Neural cell (in vitro differentiated cells): Measurements from ENCODE around the gene AGXT. TPM values are rescaled to one million over a fixed set of nuclear protein-coding genes. Genes with fewer than 3 reads are reported as not detected.

Experiments
- H2AFZ ChIP-seq: fragments of 200-600, 300-800 bp; sonication (generic), shearing (Covaris generic); 2 replicates; pipeline ENCODE4 v1.6.0; 2014; ENCODE audit warnings: low read depth, mild to moderate bottlenecking, antibody characterized with exemption, low read length, moderate library complexity
- H3F3A ChIP-seq: fragments of 200-600 bp; shearing (Covaris generic); 2 replicates; pipeline ENCODE4 v1.6.1; 2016; ENCODE audit warnings: mild to moderate bottlenecking, moderate library complexity, mixed read lengths, antibody characterized with exemption, low read length; ENCODE audit not compliant: insufficient read depth, poor library complexity, severe bottlenecking
- H3K27ac ChIP-seq: fragments of 200-600, 300-800 bp; sonication (generic), shearing (Covaris generic); 2 replicates; pipeline ENCODE4 v1.5.1; 2014; ENCODE audit warnings: mild to moderate bottlenecking, low read length, moderate library complexity
- H3K27me3 ChIP-seq: fragments of 300-800, 200-600 bp; sonication (generic), shearing (Covaris generic); 2 replicates; pipeline ENCODE4 v1.6.0; 2014; ENCODE audit warnings: mild to moderate bottlenecking, low read depth, low read length, moderate library complexity; ENCODE audit not compliant: insufficient read depth
- H3K36me3 ChIP-seq: fragments of 300-800, 200-600 bp; sonication (generic), shearing (Covaris generic); 2 replicates; pipeline ENCODE4 v1.5.1; 2014; ENCODE audit warnings: mild to moderate bottlenecking, antibody characterized with exemption, low read length, moderate library complexity; ENCODE audit not compliant: insufficient read depth
- H3K4me2 ChIP-seq: fragments of 300-800, 200-600 bp; sonication (generic), shearing (Covaris generic); 2 replicates; pipeline ENCODE4 v1.6.0; 2014; ENCODE audit warnings: mild to moderate bottlenecking, low read length
- H3K4me3 ChIP-seq: fragments of 300-800, 200-600 bp; sonication (generic), shearing (Covaris generic); 2 replicates; pipeline ENCODE4 v1.5.1; 2014; ENCODE audit warnings: mild to moderate bottlenecking, low read length, moderate library complexity
- H3K79me2 ChIP-seq: fragments of 200-600 bp; shearing (Covaris generic); replicated peaks from 2 replicates; pipeline ENCODE4 v1.6.0; 2014; ENCODE audit warnings: mild to moderate bottlenecking, low read length, moderate library complexity; ENCODE audit not compliant: insufficient read depth
- H3K9ac ChIP-seq: fragments of 300-800, 200-600 bp; sonication (generic), shearing (Covaris generic); 2 replicates; pipeline ENCODE4 v1.6.1; 2016; ENCODE audit warnings: mild to moderate bottlenecking, low read length, mixed read lengths
- H3K9me2 ChIP-seq: fragments of 200-600 bp; shearing (Covaris generic); 2 replicates; pipeline ENCODE4 v1.6.1; 2016; ENCODE audit warnings: mild to moderate bottlenecking, low read length, mixed read lengths; ENCODE audit not compliant: insufficient read depth
- H3K9me3 ChIP-seq: fragments of 200-600, 300-800 bp; sonication (generic), shearing (Covaris generic); 2 replicates; pipeline ENCODE4 v1.6.1; 2016; ENCODE audit warnings: mild to moderate bottlenecking, mixed run types, low read length, moderate library complexity, mixed read lengths
- H4K20me1 ChIP-seq: fragments of 200-600 bp; shearing (Covaris generic); 2 replicates; pipeline ENCODE4 v1.6.1; 2016; ENCODE audit warnings: mild to moderate bottlenecking, mixed run types; ENCODE audit not compliant: insufficient read depth
- EP300 ChIP-seq: fragments of 450-650 bp; conservative IDR thresholded peaks from 2 replicates; pipeline ENCODE4 v1.6.1; 2014; ENCODE audit warnings: antibody characterized with exemption, mild to moderate bottlenecking, moderate library complexity; ENCODE audit not compliant: poor library complexity, severe bottlenecking
- EZH2 ChIP-seq: fragments of 200-600, 300-800 bp; shearing (Covaris generic), sonication (generic); IDR thresholded peaks from 2 replicates; pipeline ENCODE4 v1.6.1; 2014; ENCODE audit warnings: antibody characterized with exemption, low read length, borderline replicate concordance, mild to moderate bottlenecking; ENCODE audit not compliant: insufficient read depth, poor library complexity, severe bottlenecking
- MXI1 ChIP-seq: fragments of 450-650 bp; conservative IDR thresholded peaks from 2 replicates; pipeline ENCODE4 v1.6.1; 2014; ENCODE audit warnings: antibody characterized with exemption, mild to moderate bottlenecking; ENCODE audit not compliant: poor library complexity, severe bottlenecking
- POLR2AphosphoS5 ChIP-seq: IDR thresholded peaks from 2 replicates; pipeline ENCODE4 v1.6.1; 2012
- RAD21 ChIP-seq: fragments of 450-650 bp; conservative IDR thresholded peaks from 2 replicates; pipeline ENCODE4 v1.6.1; 2014; ENCODE audit warnings: antibody characterized with exemption, mild to moderate bottlenecking, moderate library complexity
- SMC3 ChIP-seq: fragments of 450-650 bp; conservative IDR thresholded peaks from 2 replicates; pipeline ENCODE4 v1.6.1; 2014; ENCODE audit warnings: antibody characterized with exemption, mild to moderate bottlenecking, moderate library complexity; ENCODE audit not compliant: poor library complexity
- TAF1 ChIP-seq: IDR thresholded peaks from 2 replicates; pipeline ENCODE4 v1.6.1; 2012; ENCODE audit warnings: low read depth
- polyA plus RNA-seq: library from polyadenylated mRNA; depleted of rRNA; stranded (reverse); fragments of >200 nt; gene quantifications from 2 replicates; pipeline ENCODE4 v1.2.3, GENCODE V29; 2014
- TF ChIP-seq, protein P1 (sequence below): IDR thresholded peaks from 2 replicates; pipeline ENCODE4 v1.6.1; 2012; ENCODE audit warnings: borderline replicate concordance
- TF ChIP-seq, protein P2 (sequence below): fragments of 450-650 bp; IDR thresholded peaks from 2 replicates; pipeline ENCODE4 v1.5.1; 2014; ENCODE audit warnings: antibody characterized with exemption, mild to moderate bottlenecking, moderate library complexity; ENCODE audit not compliant: poor library complexity, severe bottlenecking

The AGXT gene
- polyA plus RNA-seq, 1 donor from 2014 or later, result not detected

DNA sequence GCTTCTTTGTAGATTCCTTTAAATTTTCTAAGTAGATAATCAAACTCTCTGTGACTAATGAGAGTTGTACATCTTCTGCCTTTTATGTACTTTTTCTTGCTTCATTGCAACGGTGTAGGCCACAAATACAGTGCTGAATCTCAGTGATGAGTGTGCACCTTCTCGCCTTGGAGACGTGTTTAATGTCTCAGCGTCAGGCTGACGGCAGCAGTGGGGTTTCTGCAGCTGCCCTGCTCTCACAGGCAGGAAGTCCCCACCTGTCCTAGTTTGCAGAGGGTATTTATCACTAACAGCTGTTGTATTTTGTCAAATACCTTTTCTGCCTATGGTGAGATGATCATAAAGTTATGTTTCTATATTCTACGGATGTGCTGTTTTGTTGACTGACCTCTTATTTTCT lies 13.3 kb downstream of the AGXT start:
- Histone ChIP-seq H4K20me1 (no peaks in the 10 kb centered on the region), H3F3A (no peaks in the 10 kb centered on the region), H3K9me3 (no peaks in the 10 kb centered on the region), H3K9ac (no peak overlapping the region), H3K27me3 (no peaks in the 10 kb centered on the region), H3K27ac (no peak overlapping the region), H3K9me2 (no peaks in the 10 kb centered on the region), H2AFZ (no peak overlapping the region), H3K4me3 (no peak overlapping the region), H3K4me2 (no peak overlapping the region), H3K79me2 (no peaks in the 10 kb centered on the region), H3K36me3 (no peaks in the 10 kb centered on the region)
- TF ChIP-seq EP300, result no peak
- no peak for TF ChIP-seq SMC3

DNA sequence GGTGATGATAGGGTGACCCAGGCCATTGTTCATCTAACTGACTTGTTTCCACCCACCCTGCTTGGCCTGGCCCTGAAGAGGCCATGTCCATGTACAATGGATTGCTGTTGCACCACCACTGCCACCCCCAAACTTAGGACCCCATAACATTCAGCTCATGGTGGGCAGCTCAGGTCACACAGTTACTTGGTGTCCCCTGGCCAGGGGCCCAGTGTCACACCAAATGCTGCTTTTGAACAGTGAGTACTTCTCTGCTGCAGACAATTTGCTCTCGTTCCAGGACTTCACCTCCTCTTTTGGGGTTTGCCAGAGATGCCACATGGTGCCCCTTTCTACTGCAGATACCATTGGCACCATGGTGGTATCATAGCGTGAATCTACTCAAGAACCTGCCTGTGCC lies 15.6 kb downstream of the AGXT start:
- H3K4me3 ChIP-seq, result no peak overlapping the region
- no peaks in the 10 kb centered on the region for H3K27me3 ChIP-seq
- H3F3A ChIP-seq, result no peaks in the 10 kb centered on the region
- no peaks in the 10 kb centered on the region for H3K9me2 ChIP-seq
- H4K20me1 ChIP-seq, result no peaks in the 10 kb centered on the region
- H3K9ac ChIP-seq, result no peak overlapping the region
- TF ChIP-seq MXI1 (no peak), EZH2 (no peak), EP300 (no peak), SMC3 (no peak), POLR2AphosphoS5 (no peak), RAD21 (no peak), TAF1 (no peak)
- TF ChIP-seq, protein P1, sequence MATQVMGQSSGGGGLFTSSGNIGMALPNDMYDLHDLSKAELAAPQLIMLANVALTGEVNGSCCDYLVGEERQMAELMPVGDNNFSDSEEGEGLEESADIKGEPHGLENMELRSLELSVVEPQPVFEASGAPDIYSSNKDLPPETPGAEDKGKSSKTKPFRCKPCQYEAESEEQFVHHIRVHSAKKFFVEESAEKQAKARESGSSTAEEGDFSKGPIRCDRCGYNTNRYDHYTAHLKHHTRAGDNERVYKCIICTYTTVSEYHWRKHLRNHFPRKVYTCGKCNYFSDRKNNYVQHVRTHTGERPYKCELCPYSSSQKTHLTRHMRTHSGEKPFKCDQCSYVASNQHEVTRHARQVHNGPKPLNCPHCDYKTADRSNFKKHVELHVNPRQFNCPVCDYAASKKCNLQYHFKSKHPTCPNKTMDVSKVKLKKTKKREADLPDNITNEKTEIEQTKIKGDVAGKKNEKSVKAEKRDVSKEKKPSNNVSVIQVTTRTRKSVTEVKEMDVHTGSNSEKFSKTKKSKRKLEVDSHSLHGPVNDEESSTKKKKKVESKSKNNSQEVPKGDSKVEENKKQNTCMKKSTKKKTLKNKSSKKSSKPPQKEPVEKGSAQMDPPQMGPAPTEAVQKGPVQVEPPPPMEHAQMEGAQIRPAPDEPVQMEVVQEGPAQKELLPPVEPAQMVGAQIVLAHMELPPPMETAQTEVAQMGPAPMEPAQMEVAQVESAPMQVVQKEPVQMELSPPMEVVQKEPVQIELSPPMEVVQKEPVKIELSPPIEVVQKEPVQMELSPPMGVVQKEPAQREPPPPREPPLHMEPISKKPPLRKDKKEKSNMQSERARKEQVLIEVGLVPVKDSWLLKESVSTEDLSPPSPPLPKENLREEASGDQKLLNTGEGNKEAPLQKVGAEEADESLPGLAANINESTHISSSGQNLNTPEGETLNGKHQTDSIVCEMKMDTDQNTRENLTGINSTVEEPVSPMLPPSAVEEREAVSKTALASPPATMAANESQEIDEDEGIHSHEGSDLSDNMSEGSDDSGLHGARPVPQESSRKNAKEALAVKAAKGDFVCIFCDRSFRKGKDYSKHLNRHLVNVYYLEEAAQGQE, result no peak
- TF ChIP-seq, protein P2, sequence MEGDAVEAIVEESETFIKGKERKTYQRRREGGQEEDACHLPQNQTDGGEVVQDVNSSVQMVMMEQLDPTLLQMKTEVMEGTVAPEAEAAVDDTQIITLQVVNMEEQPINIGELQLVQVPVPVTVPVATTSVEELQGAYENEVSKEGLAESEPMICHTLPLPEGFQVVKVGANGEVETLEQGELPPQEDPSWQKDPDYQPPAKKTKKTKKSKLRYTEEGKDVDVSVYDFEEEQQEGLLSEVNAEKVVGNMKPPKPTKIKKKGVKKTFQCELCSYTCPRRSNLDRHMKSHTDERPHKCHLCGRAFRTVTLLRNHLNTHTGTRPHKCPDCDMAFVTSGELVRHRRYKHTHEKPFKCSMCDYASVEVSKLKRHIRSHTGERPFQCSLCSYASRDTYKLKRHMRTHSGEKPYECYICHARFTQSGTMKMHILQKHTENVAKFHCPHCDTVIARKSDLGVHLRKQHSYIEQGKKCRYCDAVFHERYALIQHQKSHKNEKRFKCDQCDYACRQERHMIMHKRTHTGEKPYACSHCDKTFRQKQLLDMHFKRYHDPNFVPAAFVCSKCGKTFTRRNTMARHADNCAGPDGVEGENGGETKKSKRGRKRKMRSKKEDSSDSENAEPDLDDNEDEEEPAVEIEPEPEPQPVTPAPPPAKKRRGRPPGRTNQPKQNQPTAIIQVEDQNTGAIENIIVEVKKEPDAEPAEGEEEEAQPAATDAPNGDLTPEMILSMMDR, result no peak
- no peaks in the 10 kb centered on the region for H3K79me2 ChIP-seq
- H3K4me2 ChIP-seq, result no peak overlapping the region
- H3K36me3 ChIP-seq, result no peaks in the 10 kb centered on the region
- no peak overlapping the region for H3K27ac ChIP-seq
- H2AFZ ChIP-seq, result no peak overlapping the region
- H3K9me3 ChIP-seq, result no peaks in the 10 kb centered on the region

DNA sequence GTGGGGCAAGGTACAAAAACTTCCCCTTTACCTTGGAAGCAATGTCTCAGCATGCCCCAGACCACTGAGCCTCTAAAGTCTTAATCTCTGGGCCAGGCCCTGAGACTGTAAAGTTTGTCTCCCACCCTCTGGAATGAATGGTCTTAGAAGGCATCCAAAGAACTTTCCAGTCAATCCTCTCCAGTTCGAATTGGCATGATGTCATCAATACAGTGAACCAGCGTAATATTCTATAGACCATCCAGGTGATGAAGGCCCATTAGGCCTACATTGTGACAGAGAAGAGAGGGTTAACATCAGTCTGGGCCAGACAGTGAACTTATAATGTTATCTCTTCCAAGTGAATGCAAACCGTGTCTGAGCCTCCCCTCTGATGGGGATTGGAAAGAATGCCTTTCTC lies 16.1 kb downstream of the AGXT start:
- Histone ChIP-seq H3K27ac (no peak overlapping the region), H3K9me2 (no peaks in the 10 kb centered on the region), H3K9ac (no peak overlapping the region), H3K27me3 (no peaks in the 10 kb centered on the region), H4K20me1 (no peaks in the 10 kb centered on the region), H2AFZ (no peak overlapping the region), H3F3A (no peaks in the 10 kb centered on the region), H3K79me2 (no peaks in the 10 kb centered on the region), H3K4me3 (no peak overlapping the region), H3K36me3 (no peaks in the 10 kb centered on the region), H3K4me2 (no peak overlapping the region), H3K9me3 (no peaks in the 10 kb centered on the region)
- TF ChIP-seq POLR2AphosphoS5 (no peak), SMC3 (no peak), RAD21 (no peak), EP300 (no peak), MXI1 (no peak), EZH2 (no peak), TAF1 (no peak)
- TF ChIP-seq, protein P2, result no peak
- TF ChIP-seq, protein P1, result no peak
